GM12891 (cell line): Measurements from ENCODE around the gene GAS7.

Experiments used
- POLR2A ChIP-seq: IDR thresholded peaks from 2 replicates; pipeline ENCODE4 v1.6.1; 2011; ENCODE audit warnings: low read depth, low read length, control low read depth
- POLR2AphosphoS5 ChIP-seq: IDR thresholded peaks from 2 replicates; pipeline ENCODE4 v1.6.1; 2011; ENCODE audit warnings: low read depth, low read length, control low read depth
- TAF1 ChIP-seq: IDR thresholded peaks from 2 replicates; pipeline ENCODE4 v1.6.1; 2011; ENCODE audit warnings: low read depth, low read length, control low read depth

DNA sequence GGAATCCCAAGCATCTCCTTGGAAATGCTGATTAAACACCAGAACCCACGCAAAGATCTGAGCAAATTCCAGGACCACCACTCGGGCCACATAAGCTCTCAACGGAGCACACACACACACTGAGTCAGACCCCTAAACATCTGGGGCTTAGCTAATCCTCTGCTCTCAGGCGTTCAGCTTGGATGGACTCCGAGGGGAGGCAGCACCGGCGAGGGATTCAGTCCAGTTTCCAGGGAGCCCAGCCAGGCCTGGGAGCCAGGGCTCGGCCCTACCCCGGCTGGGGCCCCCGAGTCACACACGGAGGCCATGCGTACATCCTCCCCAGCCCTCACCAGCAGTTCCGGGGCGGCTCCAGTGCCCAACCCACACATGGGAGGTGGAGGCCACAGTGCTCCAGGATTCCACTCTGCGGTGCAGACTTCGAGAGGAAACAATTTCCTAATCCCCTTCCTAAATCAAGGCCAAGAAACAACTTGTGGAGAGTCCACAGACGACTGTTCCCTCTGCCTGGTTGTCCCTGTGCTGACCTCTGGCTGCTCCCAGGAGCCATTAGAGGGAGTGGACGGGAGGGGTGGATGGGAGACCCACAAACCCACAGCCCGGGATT lies 70.5 kb downstream of the GAS7 start:
- no peak for TF ChIP-seq POLR2AphosphoS5
- TF ChIP-seq POLR2A: no peak
- TF ChIP-seq TAF1: no peak
